ENCODE data around the gene ST3GAL5.
A peak's percentile ranks its signal among the peaks of the same experiment; 100 is the strongest.

The ST3GAL5 gene

DNA sequence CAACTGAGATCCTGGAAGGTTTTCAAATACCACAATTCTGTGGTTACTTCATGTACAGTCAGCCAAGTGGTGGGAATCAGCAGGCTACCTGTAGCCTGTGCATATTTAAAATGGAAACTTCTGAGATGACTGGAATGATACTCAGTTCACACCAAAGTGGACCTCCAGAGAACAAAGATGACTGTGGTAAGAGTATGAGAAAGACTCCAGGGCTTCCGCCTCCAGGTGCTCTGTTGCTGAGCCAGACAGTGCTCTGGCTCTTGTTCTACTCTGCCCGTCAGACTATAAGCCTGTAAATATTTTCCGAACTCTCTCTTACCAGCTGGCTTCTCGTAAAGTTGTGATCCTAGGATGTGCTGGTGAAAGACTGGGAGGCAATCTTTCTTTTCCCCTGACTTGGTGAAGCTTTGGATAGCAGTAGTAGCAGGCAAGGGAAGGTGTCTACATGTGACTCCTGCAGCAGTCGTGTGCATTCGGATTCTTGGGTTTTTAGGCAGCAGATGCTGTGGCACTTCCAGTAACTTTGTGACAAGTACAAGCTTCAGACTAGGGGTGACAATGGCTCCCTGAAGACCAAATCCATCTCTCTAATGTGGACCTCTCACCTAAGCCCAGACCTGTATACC is 23.1 kb downstream of the ST3GAL5 start:
- DNase-seq = peak; percentile 53

DNA sequence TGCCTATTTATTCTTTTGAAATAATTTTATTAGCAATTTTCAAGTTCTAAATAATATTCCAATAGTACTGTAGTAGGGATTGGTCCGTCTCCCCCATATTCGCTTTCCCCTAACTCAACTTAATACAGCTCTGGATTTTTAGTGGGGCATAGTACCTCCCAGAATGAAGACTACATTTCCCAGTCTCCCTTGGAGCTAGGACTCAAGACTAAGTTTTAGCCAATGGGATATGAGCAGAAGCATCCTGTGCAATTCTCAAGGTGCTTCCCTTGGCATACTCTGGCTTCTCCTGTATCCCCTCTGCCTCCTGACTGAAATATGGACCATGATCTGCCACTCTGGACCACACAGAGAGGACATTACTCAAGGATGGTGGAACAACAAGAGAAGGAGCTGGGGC is 24.1 kb downstream of the ST3GAL5 start:
- DNase-seq = no peak

DNA sequence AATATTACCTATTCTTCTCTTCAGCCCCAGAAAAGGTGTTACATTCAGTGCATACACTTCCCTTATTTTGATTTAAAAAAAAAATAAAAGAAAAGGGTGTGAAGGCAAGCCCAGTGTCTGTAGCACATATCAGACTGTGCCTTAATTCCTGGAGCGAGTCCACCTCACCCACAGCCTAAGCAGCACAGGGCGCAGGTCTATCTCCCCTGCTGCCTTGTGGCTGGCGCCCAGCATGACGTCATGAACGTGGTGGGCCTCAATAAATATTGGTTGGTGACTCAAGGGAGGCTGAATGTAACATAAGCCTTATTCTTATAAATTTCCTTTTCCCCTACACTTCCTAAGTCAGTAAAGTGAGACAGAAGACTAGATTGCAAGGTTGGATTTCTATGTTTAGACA is 26.4 kb downstream of the ST3GAL5 start:
- no peak for DNase-seq

DNA sequence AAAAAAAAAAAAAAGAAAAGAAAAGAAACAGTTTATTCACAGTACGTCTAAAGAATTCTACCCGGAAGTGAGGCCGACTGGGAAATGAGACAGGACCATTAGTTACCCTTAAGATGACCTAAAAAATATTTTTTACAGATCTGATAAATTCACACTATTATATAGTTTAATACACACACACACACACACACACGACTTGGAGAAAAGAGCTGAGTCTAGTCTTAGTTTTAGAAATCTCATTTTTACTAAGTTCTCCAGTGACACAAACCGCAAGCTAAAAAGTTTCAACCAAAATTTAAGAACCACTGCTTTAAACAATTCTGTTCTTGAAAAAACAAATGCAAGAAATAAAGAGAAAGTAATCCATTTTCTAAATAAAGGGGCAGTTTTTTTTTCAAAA is 27.1 kb downstream of the ST3GAL5 start:
- no peak for DNase-seq

DNA sequence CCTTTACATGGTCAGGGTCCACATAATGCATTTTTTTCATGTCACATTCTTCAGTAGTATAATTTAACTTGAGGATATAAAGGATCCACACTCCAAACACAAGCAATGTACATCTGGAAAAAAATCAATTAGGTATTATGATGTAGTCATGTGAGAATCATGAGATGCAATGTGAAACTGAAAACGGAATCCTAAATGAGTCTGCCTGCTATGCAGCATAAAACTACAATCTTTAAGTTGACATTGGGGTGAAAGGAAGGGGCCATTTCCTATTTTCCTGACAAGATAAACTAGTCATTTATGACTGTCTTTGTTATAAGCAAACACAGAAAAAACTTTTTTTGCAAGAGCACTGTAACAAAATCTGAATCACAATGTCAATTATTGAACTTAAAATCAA is 27.6 kb downstream of the ST3GAL5 start:
- no peak for DNase-seq

DNA sequence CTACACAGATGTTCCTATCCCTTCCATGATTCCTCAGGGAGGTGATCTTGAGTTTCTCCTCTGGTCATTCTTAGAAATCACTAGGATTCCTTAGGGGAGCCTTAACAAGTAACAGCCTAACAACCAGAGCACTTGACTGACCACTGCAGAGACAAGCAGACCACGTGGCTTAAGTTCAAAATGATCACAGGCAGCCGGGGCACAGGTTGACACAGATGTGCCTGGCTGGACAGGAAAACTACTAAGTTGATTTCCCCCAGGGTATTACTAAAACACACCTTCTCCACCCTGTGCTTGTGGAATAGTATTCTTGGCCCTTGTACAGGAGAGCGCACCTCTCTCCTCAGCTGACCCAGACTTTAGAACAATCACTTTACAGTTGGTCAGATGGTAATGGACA is 29.9 kb downstream of the ST3GAL5 start:
- no peak for DNase-seq

DNA sequence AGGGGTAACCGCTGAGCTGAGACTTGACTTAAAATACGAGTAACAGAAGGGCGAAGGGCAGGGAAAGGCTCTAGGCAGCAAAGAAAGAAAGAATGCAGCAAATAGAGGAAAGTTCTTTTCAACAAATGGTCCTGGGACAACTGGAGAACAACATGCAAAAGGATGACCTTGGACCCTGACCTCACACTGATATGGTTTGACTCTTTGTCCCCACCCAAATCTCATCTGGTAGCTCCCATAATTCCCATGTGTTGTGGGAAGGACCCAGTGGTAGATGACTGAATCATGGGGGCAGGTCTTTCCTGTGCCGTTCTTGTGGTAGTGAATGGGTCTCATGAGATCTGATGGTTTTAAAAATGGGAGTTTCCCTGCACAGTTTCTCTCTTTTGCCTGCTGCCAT is 33.9 kb downstream of the ST3GAL5 start:
- no peak for DNase-seq

DNA sequence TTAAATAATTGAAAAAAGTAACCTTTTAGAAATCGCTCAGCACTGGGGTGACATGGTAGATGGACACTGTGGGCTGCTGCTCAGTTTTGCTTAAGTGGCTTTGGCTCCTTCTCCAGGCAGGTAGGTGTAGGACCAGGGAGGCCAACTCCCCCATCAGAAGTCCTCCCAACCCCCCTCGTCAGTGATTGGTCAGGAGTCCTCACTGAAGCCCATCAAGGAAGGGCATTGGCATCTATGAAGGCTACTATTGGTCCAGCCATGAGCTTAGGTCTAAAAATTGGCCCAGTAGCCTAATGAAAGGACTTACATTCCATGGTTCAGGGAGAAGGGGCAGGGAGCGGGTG is 34.7 kb downstream of the ST3GAL5 start:
- no peak for DNase-seq

DNA sequence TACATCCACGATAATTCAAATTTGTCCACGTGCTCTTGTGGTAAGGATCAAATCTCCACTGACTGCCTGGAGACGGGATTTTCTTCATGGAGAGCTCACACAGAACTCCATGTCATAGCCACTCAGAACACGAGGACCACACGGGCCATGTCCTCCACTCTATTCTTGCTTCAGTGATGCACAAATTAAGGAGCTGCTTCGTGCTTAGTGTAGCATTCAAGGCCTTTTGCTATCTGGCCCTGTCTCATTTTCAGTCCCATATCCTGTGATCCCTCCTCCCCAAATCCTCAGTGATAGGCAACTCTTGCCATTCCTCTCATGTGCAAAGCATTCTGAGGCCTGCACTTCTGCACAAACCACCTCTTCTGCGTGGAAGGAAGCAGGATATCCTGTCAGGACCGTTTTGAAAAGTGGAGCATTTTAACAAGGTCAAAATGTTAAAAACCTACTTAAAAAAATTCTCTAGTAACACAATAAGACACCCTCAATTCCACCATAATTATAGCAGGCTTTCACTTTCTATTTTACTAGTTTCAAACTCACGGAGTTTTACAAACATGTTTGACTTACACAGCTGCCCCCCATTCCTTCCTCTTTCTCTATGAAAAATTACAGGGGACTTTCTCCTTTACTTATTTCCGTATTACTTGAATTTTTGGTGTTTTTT is 35.2 kb downstream of the ST3GAL5 start:
- no peak for DNase-seq

DNA sequence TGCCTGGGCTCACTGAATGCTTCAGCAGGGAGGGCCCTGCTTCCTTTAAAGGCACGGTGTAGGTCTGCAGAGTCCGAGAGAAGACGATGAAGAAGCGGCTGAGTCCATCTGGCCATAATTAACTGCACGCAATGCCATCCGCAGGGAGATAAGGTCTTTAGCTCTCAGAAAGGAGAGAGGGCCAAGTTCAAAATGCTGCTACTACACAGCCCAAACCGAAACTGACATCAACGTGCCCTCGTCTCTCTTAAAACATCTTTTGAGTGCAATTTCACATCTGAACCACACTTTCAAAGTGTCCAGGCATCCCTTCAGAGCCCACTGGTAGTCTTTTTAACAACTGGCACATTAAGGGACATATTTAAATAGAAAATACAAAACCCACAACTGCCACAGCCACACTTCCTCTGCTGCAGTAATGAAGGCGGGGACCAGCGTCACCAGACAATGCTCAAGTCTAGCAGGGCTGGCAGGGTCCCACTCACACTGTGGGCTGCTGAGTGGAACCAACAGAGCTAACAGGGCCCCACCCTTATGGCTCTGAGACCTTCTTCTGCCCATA is 35.8 kb downstream of the ST3GAL5 start:
- DNase-seq = no peak

DNA sequence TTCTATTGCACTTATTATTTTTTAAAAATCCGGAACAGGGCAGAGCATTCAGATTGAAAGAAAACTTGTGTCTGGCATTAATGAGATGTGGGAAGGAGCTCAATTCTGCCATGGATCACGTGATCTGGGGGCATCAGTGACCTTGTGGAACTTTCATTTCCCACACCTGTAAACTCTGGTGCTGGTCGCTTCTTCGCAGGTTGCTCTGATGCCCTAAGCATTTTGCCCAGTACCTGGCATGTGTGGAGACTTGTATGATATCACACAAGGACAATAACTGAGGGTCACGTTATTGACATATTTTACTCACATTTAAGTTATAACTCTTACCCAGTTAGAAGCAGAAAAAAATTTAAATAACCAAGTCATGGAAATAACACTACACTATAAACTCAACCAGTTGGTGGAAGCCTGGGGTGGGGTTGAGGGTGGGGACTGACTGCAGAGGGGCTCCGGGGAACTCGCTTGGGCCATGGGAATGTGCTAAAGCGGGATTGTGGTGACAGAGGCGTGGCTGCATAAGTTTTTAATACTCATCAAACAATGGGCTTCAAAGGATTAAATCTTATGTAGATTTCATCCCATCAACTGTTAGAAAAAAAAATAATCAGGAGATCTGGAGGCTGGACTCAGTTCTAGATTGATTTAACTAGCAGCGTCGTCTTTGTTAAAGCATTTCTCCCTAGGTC is 36.5 kb downstream of the ST3GAL5 start:
- no peak for DNase-seq

DNA sequence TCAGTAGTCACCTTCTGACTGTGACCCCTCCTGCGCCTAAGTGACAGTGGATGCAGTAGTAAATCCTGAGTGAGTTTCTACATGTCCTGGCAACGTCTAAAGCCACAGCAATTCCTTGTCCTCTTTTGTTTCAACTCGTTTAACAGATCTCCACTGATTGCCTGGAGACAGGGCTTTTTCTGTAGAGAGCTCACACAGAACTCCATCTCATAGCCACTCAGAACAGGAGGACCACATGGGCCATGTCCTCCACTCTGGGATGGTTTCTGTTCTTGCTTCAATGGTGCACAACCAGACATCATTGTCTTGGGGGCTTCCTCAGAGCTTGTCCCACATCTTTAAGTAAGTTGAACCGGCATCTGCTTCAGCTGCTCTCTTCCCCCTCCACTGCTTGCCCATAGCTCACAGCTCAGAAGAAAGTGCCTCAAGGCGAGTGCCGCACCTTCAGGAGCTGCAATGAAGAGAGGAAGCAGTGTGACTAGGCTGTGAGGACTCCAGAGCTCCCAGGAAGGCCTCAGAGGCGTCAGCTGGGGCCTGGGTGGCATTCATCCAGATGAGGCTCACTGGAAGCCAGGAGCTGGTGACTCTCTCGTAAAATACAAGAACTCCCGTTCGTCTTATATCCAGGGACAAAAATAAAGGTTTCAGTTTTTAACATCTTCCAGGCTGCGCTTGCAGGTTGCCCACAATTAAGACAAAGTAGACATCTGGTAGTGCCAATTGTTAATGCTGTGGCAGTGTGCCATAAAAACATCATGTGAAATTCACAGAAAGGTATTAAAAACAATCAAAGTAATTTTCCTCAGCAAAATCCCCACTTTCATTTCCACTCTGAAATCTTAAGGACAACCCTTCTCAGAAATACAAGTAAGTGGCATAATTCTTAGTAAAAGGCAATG is 37.3 kb downstream of the ST3GAL5 start:
- DNase-seq = peak; percentile 57

DNA sequence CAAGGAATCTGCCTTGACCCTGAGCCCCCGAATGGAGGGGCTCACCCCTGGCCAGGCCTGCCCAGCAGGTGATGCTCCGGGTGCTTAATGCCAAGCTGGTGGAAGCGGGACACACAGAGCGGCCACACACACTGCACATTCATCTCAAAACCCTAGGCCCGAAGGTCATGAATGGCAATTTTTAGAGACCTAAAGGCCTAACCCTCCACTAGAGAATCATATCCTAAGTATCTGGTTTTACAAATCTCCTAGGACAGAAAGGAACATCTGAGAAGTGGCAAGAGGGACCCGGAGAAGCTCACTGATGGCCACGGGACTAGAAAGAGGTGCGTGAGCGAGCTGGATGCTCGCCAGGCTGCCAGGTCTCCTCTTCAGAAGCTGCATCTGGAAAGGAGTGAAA is 38.3 kb downstream of the ST3GAL5 start:
- DNase-seq = peak; percentile 14

DNA sequence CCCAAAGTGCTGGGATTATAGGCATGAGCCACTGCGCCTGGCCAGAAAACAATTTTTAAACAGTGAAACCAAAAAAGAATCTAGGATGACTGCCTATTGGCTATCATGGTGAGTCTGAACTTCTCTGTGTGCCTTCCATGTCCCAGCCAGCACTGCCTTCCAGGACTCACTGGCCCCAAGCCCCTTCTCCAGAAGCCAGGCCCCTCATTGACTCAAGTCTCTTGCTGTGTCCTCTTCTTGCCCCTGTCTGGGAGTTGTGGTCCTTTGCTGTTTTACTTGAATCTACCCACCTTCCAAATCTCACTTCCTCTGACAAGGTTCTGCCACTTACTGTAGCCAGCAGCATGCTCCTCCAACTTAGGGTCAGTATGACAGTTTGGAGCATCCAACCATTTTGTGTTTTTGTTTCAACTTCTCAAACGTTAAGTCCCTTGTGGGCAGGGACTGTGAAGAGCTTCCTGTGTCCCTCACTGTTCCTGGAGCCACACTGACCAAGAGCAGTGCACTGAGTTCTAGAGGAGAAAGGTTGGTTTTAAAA is 41.7 kb downstream of the ST3GAL5 start:
- DNase-seq = no peak

DNA sequence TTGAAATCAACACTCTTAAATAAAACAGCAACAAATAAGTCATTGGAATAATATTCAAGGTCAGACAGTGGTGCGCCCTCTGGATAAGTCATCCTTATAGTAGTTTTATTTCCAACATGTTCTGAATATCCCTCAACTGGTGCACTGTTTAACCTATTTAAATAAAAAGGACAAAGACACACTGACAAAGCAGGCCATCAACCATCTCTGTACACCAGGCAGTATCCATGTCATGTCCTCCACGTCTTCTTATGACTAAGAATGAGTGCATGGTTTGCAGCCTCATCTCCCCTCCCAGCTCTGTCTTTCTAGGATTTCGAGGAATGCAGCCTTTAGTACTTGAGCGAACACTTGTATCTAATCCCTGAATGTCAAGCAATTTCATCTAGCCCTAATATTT is 42.4 kb downstream of the ST3GAL5 start:
- DNase-seq = no peak

DNA sequence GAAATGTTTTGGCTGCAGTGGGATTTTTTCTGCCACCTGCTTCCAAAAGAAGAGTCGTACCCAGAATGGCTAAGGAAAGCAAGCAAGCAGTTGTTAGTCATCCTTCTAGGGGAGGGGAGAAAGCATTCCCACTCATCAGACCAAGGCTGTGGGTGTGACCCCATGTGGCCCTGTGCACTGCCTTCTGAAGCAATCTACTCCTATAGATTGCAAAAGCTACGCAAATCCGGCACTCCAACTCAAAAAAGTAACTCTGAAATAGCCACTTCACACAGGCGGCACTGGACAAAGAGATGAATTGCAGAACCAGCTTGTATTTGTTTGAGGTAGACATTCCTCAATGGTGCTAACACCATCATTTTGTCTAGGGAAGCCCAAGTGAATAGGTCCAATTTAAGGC is 44.3 kb downstream of the ST3GAL5 start:
- no peak for DNase-seq

DNA sequence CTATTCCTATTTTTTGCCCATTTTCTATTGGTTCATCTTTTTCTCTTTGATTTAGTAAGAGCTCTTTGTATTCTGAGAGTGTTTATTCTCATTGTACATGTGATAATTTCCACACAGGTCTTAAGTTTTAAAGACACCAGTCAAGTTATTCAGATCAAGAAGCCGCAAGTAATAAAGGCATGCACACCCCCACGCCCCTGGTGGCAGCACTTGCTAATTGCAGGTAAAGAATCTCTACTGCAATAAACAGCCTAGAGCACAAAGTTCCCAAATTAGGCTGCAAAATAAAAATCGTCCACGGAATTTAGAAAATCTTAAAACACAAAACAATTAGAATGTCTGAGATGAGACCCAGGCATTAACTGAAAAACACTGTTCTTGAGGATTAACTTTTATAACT is 45.2 kb downstream of the ST3GAL5 start:
- DNase-seq = no peak

DNA sequence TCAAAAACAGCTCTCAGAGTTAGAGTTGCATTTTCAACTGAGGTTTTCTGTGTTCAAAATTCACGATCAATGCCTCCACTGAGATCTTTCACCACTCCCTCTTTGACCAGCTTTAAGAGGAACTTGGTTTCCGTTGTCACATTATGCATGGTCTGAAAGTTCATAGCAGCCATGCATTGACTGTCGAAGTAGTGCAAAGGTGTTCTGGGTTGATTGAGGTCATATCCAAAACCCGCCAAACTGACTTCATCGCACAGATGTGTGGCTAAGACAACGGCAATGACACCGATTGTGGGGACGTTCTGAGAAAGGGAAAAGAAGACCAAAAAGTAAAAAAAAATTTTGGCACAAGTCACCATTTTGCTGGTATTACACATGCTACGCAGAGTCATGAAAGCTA is 48.7 kb downstream of the ST3GAL5 start:
- no peak for DNase-seq

DNA sequence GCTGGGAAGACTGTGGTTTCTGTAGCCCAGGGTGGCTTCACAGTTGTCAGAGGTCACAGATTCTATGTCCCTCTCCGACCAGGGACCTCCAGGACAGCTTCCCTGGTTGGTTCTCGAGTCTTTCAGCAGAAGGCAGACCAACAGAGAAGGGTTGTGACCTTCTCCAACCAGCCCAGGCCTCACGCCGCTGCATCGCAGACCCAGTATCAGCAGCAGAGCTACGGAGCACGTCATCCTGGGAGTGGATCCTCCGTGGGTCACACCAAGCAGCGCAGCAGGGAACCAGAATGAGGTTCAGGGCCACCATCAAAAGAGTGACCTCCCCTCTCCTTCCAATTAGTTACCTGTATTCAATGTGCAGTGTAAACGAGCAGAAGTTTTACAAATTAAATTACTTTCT is 49.3 kb downstream of the ST3GAL5 start:
- no peak for DNase-seq

DNA sequence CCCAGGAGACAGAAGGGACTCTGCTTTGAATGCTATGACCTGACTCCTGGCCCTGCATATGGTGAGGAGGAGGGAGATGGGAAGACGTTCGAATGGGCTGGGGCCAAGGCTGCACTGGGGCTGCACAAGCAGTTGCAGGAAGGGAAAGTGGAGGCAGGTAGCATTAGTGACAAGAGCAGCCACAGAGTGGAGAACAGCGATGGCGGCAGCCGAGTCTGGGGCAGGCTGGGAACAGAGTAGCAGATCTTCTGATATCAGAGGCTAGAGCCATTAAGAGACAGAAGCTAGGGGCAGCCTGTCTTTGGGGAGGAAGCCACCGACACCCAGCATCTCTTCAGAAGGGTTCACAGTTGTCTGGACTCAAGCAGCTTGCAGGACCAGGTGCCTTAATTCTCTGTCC is 50.1 kb downstream of the ST3GAL5 start:
- no peak for DNase-seq

DNA sequence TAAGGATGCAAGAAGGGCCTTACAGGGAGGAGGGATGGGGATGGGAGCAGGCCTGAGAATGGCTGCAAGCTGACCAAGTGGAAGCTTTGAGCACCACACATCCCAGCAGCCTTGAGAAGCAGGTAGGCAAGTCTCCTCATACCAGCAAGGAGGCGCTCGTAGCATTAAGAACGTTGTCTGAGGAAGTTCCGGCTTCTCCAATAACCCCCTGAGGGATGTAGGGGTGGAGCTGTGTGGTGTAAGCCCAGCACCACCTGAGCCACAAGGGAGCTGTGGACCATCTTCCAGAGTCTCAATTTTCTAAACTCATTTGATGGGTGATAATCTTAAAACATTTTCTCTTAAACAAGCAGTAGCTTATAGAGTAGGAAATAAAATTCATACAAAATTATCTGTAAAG is 50.6 kb downstream of the ST3GAL5 start:
- DNase-seq = no peak

DNA sequence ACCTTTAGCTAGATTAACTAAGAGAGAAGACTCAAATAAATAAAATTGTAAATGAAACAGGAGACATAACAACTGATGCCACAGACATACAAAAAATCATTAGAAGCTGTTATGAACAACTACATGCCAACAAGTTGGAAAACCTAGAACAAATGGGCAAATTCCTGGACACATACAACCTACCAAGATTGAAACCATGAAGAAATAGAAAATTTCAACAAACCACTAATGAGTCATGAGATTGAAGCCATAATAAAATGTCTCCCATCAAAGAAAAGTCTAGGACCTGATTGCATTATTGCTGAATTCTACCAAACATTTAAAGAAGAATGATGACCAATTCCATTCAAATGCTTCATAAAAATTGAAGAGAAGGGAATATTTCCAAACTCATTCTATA is 54.3 kb downstream of the ST3GAL5 start:
- no peak for DNase-seq

DNA sequence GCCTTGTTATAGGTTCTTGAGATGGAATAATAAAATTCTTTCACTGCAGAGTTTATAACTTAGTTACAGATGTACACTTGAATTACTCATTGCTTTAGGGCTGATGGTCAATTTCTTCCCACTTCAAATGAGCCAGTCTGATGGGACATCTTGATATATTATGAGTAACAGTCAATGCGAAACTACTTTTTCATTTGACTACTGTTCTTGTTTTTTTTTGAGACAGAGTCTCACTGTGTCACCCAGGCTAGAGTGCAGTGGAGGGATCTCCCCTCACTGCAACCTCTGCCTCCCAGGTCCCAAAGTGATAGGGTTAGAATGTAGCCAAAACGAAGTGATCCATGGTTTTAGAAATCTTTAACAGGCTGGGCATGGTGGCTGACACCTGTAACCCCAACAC is 57.1 kb downstream of the ST3GAL5 start:
- DNase-seq = no peak
